ENCODE results near the gene NAALADL2. TPM values are rescaled to one million over a fixed set of nuclear protein-coding genes. Genes with fewer than 3 reads are reported as not detected.

NAALADL2 gene
- total RNA-seq, 1 experiment from 2014 or later: 2.7 TPM

GRCh38 chr3:175585898-175586297, 726.8 kb downstream of the NAALADL2 start:
- ATAC-seq (no peak), DNase-seq (ENCODE audit: low read depth, low spot score) (no peak)
- no peaks in the 10 kb centered on the region for H3K4me1 ChIP-seq (ENCODE audit: control insufficient read depth, insufficient read depth, low read length)
- in situ Hi-C loops (cut with HindIII; ENCODE audit: low pct_unique_long_range_greater_than_20kb, low sequenced_read_pairs): no loop called here
- H3K9me3 ChIP-seq (ENCODE audit: control insufficient read depth, insufficient read depth, low read depth, low read length): no peaks in the 10 kb centered on the region; the same call in 1 of the 2 replicates
- intact Hi-C loops (cut with micrococcal nuclease; ENCODE audit: unreplicated experiment): no loop called here
- no peak for TF ChIP-seq SIN3A (IDR thresholded peaks at IDR 0.05; ENCODE audit: borderline replicate concordance, insufficient read depth, low read depth, low read length)
- no peak for TF ChIP-seq REST (IDR thresholded peaks at IDR 0.05; ENCODE audit: insufficient read depth in 1 of 2, low read depth in 2 of 2, low read length in 1 of 2)
- TF ChIP-seq POLR2AphosphoS5 (IDR thresholded peaks at IDR 0.05; ENCODE audit: low read depth, low read length): no peak
- TF ChIP-seq TCF7L2 (IDR thresholded peaks at IDR 0.05; ENCODE audit: low read depth, low read length): no peak
- TF ChIP-seq CTCF (IDR thresholded peaks at IDR 0.05): no peak
- no peaks in the 10 kb centered on the region for H3K36me3 ChIP-seq (ENCODE audit: control insufficient read depth, insufficient read depth, low read length)
- BruUV-seq (replicated peaks): no TSS peak
- H3K4me3 ChIP-seq (ENCODE audit: low read depth in 2 of 2, low read length in 2 of 2): no peak overlapping the region
- H3K27me3 ChIP-seq (ENCODE audit: control insufficient read depth, insufficient read depth, low read length): no peaks in the 10 kb centered on the region
- CTCF ChIA-PET: no interaction called here
- POLR2A ChIA-PET: no interaction called here
- no peak overlapping the region for H3K27ac ChIP-seq (ENCODE audit: low read length)

- H3K9me3 ChIP-seq (ENCODE audit: control insufficient read depth, insufficient read depth, low read depth, low read length): no peaks in the 10 kb centered on the region; the same call in 1 of the 2 replicates
- no peak overlapping the region for H3K27ac ChIP-seq (ENCODE audit: low read length)
- intact Hi-C loops (cut with micrococcal nuclease; ENCODE audit: unreplicated experiment): no loop called here
- no peak for TF ChIP-seq REST (IDR thresholded peaks at IDR 0.05; ENCODE audit: insufficient read depth in 1 of 2, low read depth in 2 of 2, low read length in 1 of 2)
- TF ChIP-seq TCF7L2 (IDR thresholded peaks at IDR 0.05; ENCODE audit: low read depth, low read length): no peak
- no peak for TF ChIP-seq POLR2AphosphoS5 (IDR thresholded peaks at IDR 0.05; ENCODE audit: low read depth, low read length)
- no peak for TF ChIP-seq SIN3A (IDR thresholded peaks at IDR 0.05; ENCODE audit: borderline replicate concordance, insufficient read depth, low read depth, low read length)
- no peak for TF ChIP-seq CTCF (IDR thresholded peaks at IDR 0.05)
- ATAC-seq: no peak
- no peaks in the 10 kb centered on the region for H3K27me3 ChIP-seq (ENCODE audit: control insufficient read depth, insufficient read depth, low read length)
- no peak overlapping the region for H3K4me3 ChIP-seq (ENCODE audit: low read depth in 2 of 2, low read length in 2 of 2)
- POLR2A ChIA-PET: no interaction called here
- DNase-seq (ENCODE audit: low read depth, low spot score): no peak
- no TSS peak for BruUV-seq (replicated peaks)
- H3K36me3 ChIP-seq (ENCODE audit: control insufficient read depth, insufficient read depth, low read length): no peaks in the 10 kb centered on the region
- H3K4me1 ChIP-seq (ENCODE audit: control insufficient read depth, insufficient read depth, low read length): no peaks in the 10 kb centered on the region
- CTCF ChIA-PET: no interaction called here
- in situ Hi-C loops (cut with HindIII; ENCODE audit: low pct_unique_long_range_greater_than_20kb, low sequenced_read_pairs): no loop called here
Measured at GRCh38 chr3:175590745-175591144, 731.6 kb downstream of the NAALADL2 start.
